H1 (cell line): ENCODE measurements around the gene GPX7. TPM values are rescaled to one million over a fixed set of nuclear protein-coding genes. Genes with fewer than 3 reads are reported as not detected.

Source experiments
- CTCF ChIA-PET: fragments of 300-600 bp; sonication (Branson Sonifier 250); formaldehyde crosslinking; loops from one replicate; lab custom pipeline; 2021; ENCODE audit not compliant: partially characterized antibody; lab: Charles Lee
- POLR2A ChIA-PET: fragments of 300-600 bp; sonication (Branson Sonifier 250); formaldehyde crosslinking; loops from one replicate; lab custom pipeline; 2021; ENCODE audit warnings: inconsistent platforms; ENCODE audit not compliant: partially characterized antibody; lab: Charles Lee
- DNase-seq, 2 experiments: peaks; one replicate each; pipeline versions ENCODE4 v3.0.0 to v3.0.0-alpha.2; 2010 to 2022; ENCODE audit warnings: low spot score in 2 of 2, low read depth in 1 of 2, mixed read lengths in 1 of 2
- FAIRE-seq: peaks from 2 replicates; lab custom pipeline; 2011; peaks lifted over from hg19 to GRCh38; lab: Jason Lieb, UNC
- H2AFZ ChIP-seq: 2 replicates; pipeline ENCODE4 v1.8.1; 2012; ENCODE audit warnings: low read length, inconsistent platforms
- H2AK5ac ChIP-seq: 2 replicates; pipeline ENCODE4 v1.6.1; 2013; ENCODE audit warnings: low read depth, low read length
- H2BK120ac ChIP-seq: replicated peaks from 2 replicates; pipeline ENCODE3; 2013; ENCODE audit warnings: low read depth, low read length, inconsistent platforms
- H2BK12ac ChIP-seq: 2 replicates; pipeline ENCODE4 v1.6.1; 2013; ENCODE audit warnings: low read depth, low read length
- H2BK15ac ChIP-seq: 2 replicates; pipeline ENCODE4 v1.6.1; 2013; ENCODE audit warnings: low read length
- H2BK20ac ChIP-seq: 2 replicates; pipeline ENCODE4 v1.6.1; 2013; ENCODE audit warnings: low read length
- H2BK5ac ChIP-seq: 2 replicates; pipeline ENCODE4 v1.6.1; 2013; ENCODE audit warnings: low read depth, low read length
- H3K14ac ChIP-seq: 2 replicates; pipeline ENCODE4 v1.6.1; 2013; ENCODE audit warnings: inconsistent platforms; ENCODE audit not compliant: insufficient read length
- H3K18ac ChIP-seq: 2 replicates; pipeline ENCODE4 v1.6.1; 2013; ENCODE audit warnings: low read length; ENCODE audit errors: extremely low read depth
- H3K23ac ChIP-seq: 2 replicates; pipeline ENCODE4 v1.6.1; 2013; ENCODE audit warnings: inconsistent platforms; ENCODE audit not compliant: insufficient read length
- H3K23me2 ChIP-seq: 2 replicates; pipeline ENCODE4 v1.6.1; 2013; ENCODE audit warnings: low read depth, low read length
- H3K27ac ChIP-seq: 2 replicates; pipeline ENCODE4 v1.6.1; 2011; ENCODE audit warnings: low read depth, low read length, inconsistent platforms
- H3K27me3 ChIP-seq, 4 experiments: replicated peaks in 1 of 4; 1 replicate in 1 of 4; 2 replicates in 3 of 4; pipeline versions ENCODE4 v1.6.1 to v1.8.1; 2011 to 2013; ENCODE audit warnings: low read length in 3 of 4, mild to moderate bottlenecking in 3 of 4, inconsistent platforms in 2 of 4, mixed read lengths in 2 of 4, moderate library complexity in 1 of 4; ENCODE audit not compliant: control insufficient read depth in 3 of 4, insufficient read depth in 3 of 4; ENCODE audit errors: extremely low read depth in 1 of 4
- H3K36me3 ChIP-seq, 4 experiments: 2 replicates each; pipeline versions ENCODE4 v1.6.1 to v1.8.1; 2011 to 2013; ENCODE audit warnings: mild to moderate bottlenecking in 4 of 4, low read length in 3 of 4, moderate library complexity in 2 of 4, control low read depth in 1 of 4, inconsistent platforms in 1 of 4; ENCODE audit not compliant: insufficient read depth in 4 of 4, control insufficient read depth in 2 of 4
- H3K4ac ChIP-seq: replicated peaks from 2 replicates; pipeline ENCODE3; 2013; ENCODE audit warnings: low read length, low read depth, mixed read lengths, inconsistent platforms; ENCODE audit not compliant: insufficient read length
- H3K4me1 ChIP-seq, 4 experiments: replicated peaks in 1 of 4; 1 replicate in 1 of 4; 2 replicates in 3 of 4; pipeline versions ENCODE4 v1.6.1 to v1.8.1; 2011 to 2013; ENCODE audit warnings: low read length in 3 of 4, inconsistent platforms in 2 of 4, mixed read lengths in 1 of 4; ENCODE audit not compliant: insufficient read depth in 4 of 4, control insufficient read depth in 3 of 4
- H3K4me2 ChIP-seq, 2 experiments: 2 replicates each; pipeline versions ENCODE4 v1.6.1 to v1.8.1; 2011 to 2013; ENCODE audit warnings: low read depth in 2 of 2, low read length in 2 of 2, control low read depth in 1 of 2, inconsistent platforms in 1 of 2, mild to moderate bottlenecking in 1 of 2; ENCODE audit not compliant: insufficient read depth in 1 of 2
- H3K4me3 ChIP-seq, 4 experiments: fragments of 200-600, 300-600 bp in 1 of 4; sonication (generic), shearing (Covaris generic), sonication (Bioruptor Twin) in 1 of 4; 2 replicates each; pipeline versions ENCODE4 v1.5.1 to v1.8.1; 2011 to 2016; ENCODE audit warnings: low read length in 4 of 4, low read depth in 3 of 4, control low read depth in 2 of 4, inconsistent platforms in 2 of 4, mild to moderate bottlenecking in 2 of 4, mixed read lengths in 1 of 4, moderate library complexity in 1 of 4; ENCODE audit not compliant: insufficient read depth in 2 of 4; ENCODE audit errors: extremely low read depth in 1 of 4
- H3K56ac ChIP-seq: replicated peaks from 2 replicates; pipeline ENCODE3; 2013; ENCODE audit warnings: low read depth, mild to moderate bottlenecking, mixed read lengths, low read length, inconsistent platforms; ENCODE audit not compliant: insufficient read length
- H3K79me1 ChIP-seq: 2 replicates; pipeline ENCODE4 v1.6.1; 2013; ENCODE audit warnings: low read depth, low read length, control low read depth
- H3K79me2 ChIP-seq, 2 experiments: 2 replicates each; pipeline versions ENCODE4 v1.6.1 to v1.8.1; 2012 to 2013; ENCODE audit warnings: low read length in 2 of 2, mild to moderate bottlenecking in 2 of 2, inconsistent platforms in 1 of 2; ENCODE audit not compliant: insufficient read depth in 2 of 2, control insufficient read depth in 1 of 2
- H3K9ac ChIP-seq, 4 experiments: replicated peaks in 1 of 4; 1 replicate in 1 of 4; 2 replicates in 3 of 4; pipeline versions ENCODE4 v1.6.1 to v1.8.1; 2011 to 2013; ENCODE audit warnings: low read depth in 3 of 4, low read length in 3 of 4, control low read depth in 2 of 4, mild to moderate bottlenecking in 2 of 4, moderate library complexity in 2 of 4, inconsistent platforms in 1 of 4; ENCODE audit errors: extremely low read depth in 1 of 4
- H3K9me3 ChIP-seq, 2 experiments: 2 replicates each; pipeline versions ENCODE4 v1.6.1 to v1.8.1; 2012 to 2013; ENCODE audit warnings: mild to moderate bottlenecking in 2 of 2, moderate library complexity in 2 of 2, control low read depth in 1 of 2, inconsistent platforms in 1 of 2, low read depth in 1 of 2, low read length in 1 of 2, mixed read lengths in 1 of 2; ENCODE audit not compliant: insufficient read depth in 2 of 2
- H4K20me1 ChIP-seq, 2 experiments: replicated peaks in 1 of 2; 2 replicates each; pipeline versions ENCODE3 to v1.8.1; 2011 to 2013; ENCODE audit warnings: inconsistent platforms in 2 of 2, low read length in 2 of 2, mild to moderate bottlenecking in 1 of 2; ENCODE audit not compliant: insufficient read depth in 2 of 2, control insufficient read depth in 1 of 2
- H4K5ac ChIP-seq: 2 replicates; pipeline ENCODE4 v1.6.1; 2013; ENCODE audit warnings: low read length, low read depth, mixed read lengths, inconsistent platforms; ENCODE audit not compliant: insufficient read length
- H4K8ac ChIP-seq: 2 replicates; pipeline ENCODE4 v1.8.0; 2013; ENCODE audit warnings: mild to moderate bottlenecking, moderate library complexity, low read length, inconsistent platforms; ENCODE audit not compliant: insufficient read depth; ENCODE audit errors: extremely low read depth
- H4K91ac ChIP-seq: replicated peaks from 2 replicates; pipeline ENCODE3; 2013; ENCODE audit warnings: low read length, mixed read lengths, inconsistent platforms; ENCODE audit not compliant: insufficient read length
- ASH2L ChIP-seq: fragments of 200-600, 300-600 bp; sonication (generic); IDR thresholded peaks from one replicate; pipeline ENCODE4 v1.7.1; 2017; ENCODE audit warnings: low read length
- BACH1 ChIP-seq: IDR thresholded peaks from 2 replicates; pipeline ENCODE4 v1.6.1; 2012; ENCODE audit warnings: low read length, improper control_type of control experiment
- JUN ChIP-seq: IDR thresholded peaks from 2 replicates; pipeline ENCODE4 v1.6.1; 2011; ENCODE audit warnings: low read depth, mild to moderate bottlenecking, improper control_type of control experiment, low read length
- KDM4A ChIP-seq: IDR thresholded peaks from one replicate; pipeline ENCODE4 v1.7.1; 2012; ENCODE audit warnings: low read depth, mild to moderate bottlenecking, moderate library complexity, low read length, inconsistent platforms; ENCODE audit not compliant: severe bottlenecking
- PHF8 ChIP-seq: fragments of 200-600 bp; sonication (generic); conservative IDR thresholded peaks from 2 replicates; pipeline ENCODE4 v1.7.1; 2012; ENCODE audit warnings: low read depth, mild to moderate bottlenecking, inconsistent platforms, low read length, moderate library complexity
- POLR2AphosphoS5 ChIP-seq: IDR thresholded peaks from 2 replicates; pipeline ENCODE4 v1.6.1; 2011; ENCODE audit warnings: low read depth, low read length
- RFX5 ChIP-seq: IDR thresholded peaks from 2 replicates; pipeline ENCODE4 v1.6.1; 2011; ENCODE audit warnings: low read depth, low read length, improper control_type of control experiment, borderline replicate concordance
- SP4 ChIP-seq: IDR thresholded peaks from 2 replicates; pipeline ENCODE4 v1.6.1; 2012; ENCODE audit warnings: low read length, inconsistent platforms
- ZNF274 ChIP-seq: IDR thresholded peaks from 2 replicates; pipeline ENCODE4 v1.7.0; 2012; ENCODE audit warnings: low read length, borderline replicate concordance; ENCODE audit errors: extremely low read depth
- WGBS, 2 experiments: shearing (Covaris generic) in 1 of 2; methylation state at CpG; one replicate each; pipeline versions ENCODE4 v1.1.6 to v1.1.7; 2013 to 2015; ENCODE audit warnings: low lambda C conversion rate in 2 of 2, mixed read lengths in 2 of 2, inconsistent platforms in 1 of 2, low coverage in 1 of 2, missing lambda C conversion rate in 1 of 2; ENCODE audit not compliant: insufficient replicate concordance in 2 of 2, insufficient coverage in 1 of 2, insufficient read length in 1 of 2; ENCODE audit errors: extremely low coverage in 1 of 2, missing lambda C conversion rate in 1 of 2; 5-methylcytosine and 5-hydroxymethylcytosine counted together
- polyA plus RNA-seq, 7 experiments: library from polyadenylated mRNA; depleted of rRNA in 3 of 7; stranded (reverse) in 5 of 7; unstranded in 2 of 7; fragments of >200 nt in 5 of 7; fragments of 200-250 nt in 2 of 7; gene quantifications; 1 replicate in 5 of 7; 2 replicates in 1 of 7; 4 replicates in 1 of 7; pipeline versions ENCODE4 v1.2.1 to v1.2.3, GENCODE V29; 2011 to 2013; ENCODE audit warnings: missing spikeins in 2 of 7, mixed read lengths in 2 of 7
- total RNA-seq: library from RNA; stranded (reverse); fragmentation: NEBNext Ultra II Directional; extraction: Animal tissue kit (Norgen Biotek cat#: 25700); gene quantifications from 2 replicates; pipeline ENCODE4 v1.2.1, GENCODE V29; 2021

GPX7 gene
- total and polyA plus RNA-seq, 2 of the 8 experiments (the other 6 are each of a cell fraction or from before 2014, with no cell fraction given): 13.0 to 37.5 TPM

- H3K9ac ChIP-seq: no peak overlapping the region
- no peak overlapping the region for H3K4ac ChIP-seq
- no peak overlapping the region for H2BK120ac ChIP-seq
- WGBS, 2 experiments: 100% methylated on average over 1 of the region's 1 CpG; no CpG with 5 or more reads in 1 of the 2 experiments
- H2AK5ac ChIP-seq: no peak overlapping the region
- FAIRE-seq (no peak), DNase-seq (no peak)
- no peak overlapping the region for H3K14ac ChIP-seq
- H2BK15ac ChIP-seq: no peak overlapping the region
- H2BK12ac ChIP-seq: no peak overlapping the region
- no peaks in the 10 kb centered on the region for H3K4me1 ChIP-seq
- no peaks in the 10 kb centered on the region for H3K79me2 ChIP-seq
- H3K23me2 ChIP-seq: no peaks in the 10 kb centered on the region
- no peak overlapping the region for H4K5ac ChIP-seq
- no peak overlapping the region for H3K4me2 ChIP-seq
- no peak overlapping the region for H3K18ac ChIP-seq
- no peaks in the 10 kb centered on the region; a peak in 1 of 7 replicates for H3K27me3 ChIP-seq
- no peaks in the 10 kb centered on the region for H3K79me1 ChIP-seq
- H4K8ac ChIP-seq: no peak overlapping the region
- no peak overlapping the region for H3K56ac ChIP-seq
- H3K27ac ChIP-seq: no peak overlapping the region
- H2BK5ac ChIP-seq: no peak overlapping the region
- TF ChIP-seq JUN (no peak), KDM4A (no peak), BACH1 (no peak), ZNF274 (no peak), ASH2L (no peak), RFX5 (no peak), PHF8 (no peak), POLR2AphosphoS5 (no peak), SP4 (no peak)
- H2AFZ ChIP-seq: no peak overlapping the region
- no peak overlapping the region for H3K23ac ChIP-seq
- no peaks in the 10 kb centered on the region for H4K20me1 ChIP-seq
- CTCF ChIA-PET: interaction anchor here (1.1 kb wide), 1 partner anchor 12 kb away, joined by 3 read pairs; no protein-coding TSS in a partner anchor
- no peak overlapping the region for H4K91ac ChIP-seq
- H3K36me3 ChIP-seq: no peaks in the 10 kb centered on the region
- POLR2A ChIA-PET: interaction anchor here (2.0 kb wide), 1 partner anchor 8 kb away, joined by 8 read pairs; no protein-coding TSS in a partner anchor
- no peak overlapping the region for H2BK20ac ChIP-seq
- H3K9me3 ChIP-seq: no peaks in the 10 kb centered on the region
- H3K4me3 ChIP-seq: no peak overlapping the region
Measured at GRCh38 chr1:52576074-52576473, 26.1 kb upstream of the GPX7 start.
